C4-2B (cell line): ENCODE data around the gene BCAR3.

Source experiments
- CTCF ChIP-seq: fragments of 450-650 bp; conservative IDR thresholded peaks from 2 replicates; pipeline ENCODE4 v1.5.1; 2017; ENCODE audit warnings: mild to moderate bottlenecking
- ZFX ChIP-seq: fragments of 450-650 bp; IDR thresholded peaks from 2 replicates; pipeline ENCODE4 v1.6.1; 2017

- TF ChIP-seq CTCF (no peak), ZFX (no peak)
These were observed 140.6 kb downstream of the BCAR3 start for GRCh38 chr1:93541045-93541444.
